GM19240 (cell line): ENCODE data around the gene PPP2R1B.
A peak's percentile ranks its signal among the peaks of the same experiment; 100 is the strongest.
"Not testable (repeated sequence)": the region's sequence is repeated elsewhere in the genome, so short reads cannot be mapped to it uniquely, and the experiment has no call there.

ENCODE experiments used
- DNase-seq: peaks from one replicate; pipeline ENCODE4 v3.0.0; 2011; ENCODE audit warnings: low spot score; ENCODE audit not compliant: insufficient read length

PPP2R1B gene

GRCh38 chr11:111784311-111784710 is 18.1 kb upstream of the PPP2R1B start:
- not testable (repeated sequence) for DNase-seq

- no peak for DNase-seq
Observed at GRCh38 chr11:111782109-111782741, 16.0 kb upstream of the PPP2R1B start.

- DNase-seq: no peak
Observed at GRCh38 chr11:111779118-111779517, 12.9 kb upstream of the PPP2R1B start.

- DNase-seq: no peak
Observed at GRCh38 chr11:111778047-111778558, 11.9 kb upstream of the PPP2R1B start.

GRCh38 chr11:111777094-111778046 is 11.2 kb upstream of the PPP2R1B start:
- peak; percentile 33 for DNase-seq

- DNase-seq: peak; percentile 46
Observed at GRCh38 chr11:111776398-111777093, 10.4 kb upstream of the PPP2R1B start.

GRCh38 chr11:111774955-111775710 is 8.9 kb upstream of the PPP2R1B start:
- DNase-seq: no peak

- no peak for DNase-seq
Observed at GRCh38 chr11:111772535-111772934, 6.3 kb upstream of the PPP2R1B start.

- not testable (repeated sequence) for DNase-seq
Observed at GRCh38 chr11:111771205-111771604, 5.0 kb upstream of the PPP2R1B start.

- DNase-seq: no peak
Observed at GRCh38 chr11:111770581-111771134, 4.5 kb upstream of the PPP2R1B start.

- no peak for DNase-seq
Observed at GRCh38 chr11:111766834-111767142, 599 bp upstream of the PPP2R1B start.

- no peak for DNase-seq
Observed at GRCh38 chr11:111765320-111765983, 737 bp downstream of the PPP2R1B start.

GRCh38 chr11:111764621-111765020 is 1.6 kb downstream of the PPP2R1B start:
- DNase-seq: no peak

- DNase-seq: no peak
Observed at GRCh38 chr11:111762981-111763643, 3.1 kb downstream of the PPP2R1B start.

- DNase-seq: no peak
Observed at GRCh38 chr11:111762526-111762925, 3.7 kb downstream of the PPP2R1B start.

- no peak for DNase-seq
Observed at GRCh38 chr11:111761036-111761435, 5.2 kb downstream of the PPP2R1B start.

GRCh38 chr11:111759778-111760407 is 6.3 kb downstream of the PPP2R1B start:
- no peak for DNase-seq

GRCh38 chr11:111759376-111759775 is 6.8 kb downstream of the PPP2R1B start:
- no peak for DNase-seq

GRCh38 chr11:111756097-111756496 is 10.1 kb downstream of the PPP2R1B start:
- DNase-seq: no peak
